ENCODE measurements around the gene RFC1. TPM values are rescaled to one million over a fixed set of nuclear protein-coding genes. Genes with fewer than 3 reads are reported as not detected.
A peak's percentile ranks its signal among the peaks of the same experiment; 100 is the strongest.

RFC1 gene
- total and polyA plus RNA-seq, 2 of the 4 experiments (the other 2 are of a cell fraction): 18.4 to 49.3 TPM

- no peaks in the 10 kb centered on the region for H3K79me1 ChIP-seq (ENCODE audit: low read depth in 1 of 2, low read length in 2 of 2)
- H3K36me3 ChIP-seq (ENCODE audit: control insufficient read depth, insufficient read depth, low read length): no peaks in the 10 kb centered on the region
- no peak overlapping the region for H2AK5ac ChIP-seq (ENCODE audit: low read depth, low read length)
- H3K9me1 ChIP-seq (ENCODE audit: insufficient read depth, low read length): 0 out of 2 replicates have a peak, but pooled peaks cover 4% of the 10 kb centered on the region
- dilution Hi-C loops (cut with HindIII; ENCODE audit: low sequenced_read_pairs, unreplicated experiment): no loop called here
- peak; percentile 86 for DNase-seq
- no peak overlapping the region for H3K56ac ChIP-seq (ENCODE audit: extremely low read depth, insufficient read depth, low read length)
- H3K27me3 ChIP-seq (ENCODE audit: control insufficient read depth, insufficient read depth, low read length): no peaks in the 10 kb centered on the region
- no peak overlapping the region for H3K27ac ChIP-seq (ENCODE audit: insufficient read depth, low read length)
- H4K5ac ChIP-seq (ENCODE audit: low read depth, low read length): no peak overlapping the region
- H2BK5ac ChIP-seq (ENCODE audit: low read depth, low read length, poor library complexity, severe bottlenecking): peak overlapping the region; percentile 91
- no peak overlapping the region for H2AFZ ChIP-seq (replicated peaks; ENCODE audit: low read length, poor library complexity)
- 95% methylated on average over 2 of the region's 4 CpGs; no CpG with 5 or more reads in 1 of the 2 experiments for WGBS, 2 experiments (ENCODE audit: extremely low coverage in 2 of 2, insufficient read length in 1 of 2)
- peak overlapping the region; percentile 18; the same call in 1 of the 2 replicates for H2BK20ac ChIP-seq (ENCODE audit: low read depth, low read length)
- H2AK9ac ChIP-seq (replicated peaks; ENCODE audit: low read depth, low read length, poor library complexity): no peak overlapping the region
- no peaks in the 10 kb centered on the region for H4K20me1 ChIP-seq (ENCODE audit: insufficient read depth, low read length)
- no peak overlapping the region for H3K4me3 ChIP-seq (ENCODE audit: insufficient read depth, low read depth, low read length)
- CTCF ChIA-PET: no interaction called here
- no peak overlapping the region for H3K18ac ChIP-seq (ENCODE audit: low read depth, low read length)
- H4K91ac ChIP-seq (ENCODE audit: insufficient read depth, low read depth, low read length): no peak overlapping the region
- H3K4me1 ChIP-seq (ENCODE audit: control insufficient read depth, insufficient read depth, low read length): no peaks in the 10 kb centered on the region; the same call in 1 of the 2 replicates
- H3K4me2 ChIP-seq (ENCODE audit: low read depth, low read length): no peak overlapping the region; the same call in 1 of the 2 replicates
- POLR2A ChIA-PET (ENCODE audit: unreplicated experiment): interaction anchor here (0.6 to 1.0 kb wide), 2 partner anchors 18 to 197 kb away, joined by 3 read pairs; no protein-coding TSS in a partner anchor
- no peak overlapping the region for H3K23ac ChIP-seq (ENCODE audit: low read depth, low read length)
- H2BK15ac ChIP-seq (ENCODE audit: low read depth, low read length): no peak overlapping the region
- intact Hi-C loops (cut with micrococcal nuclease): no loop called here
- H3K9me3 ChIP-seq (ENCODE audit: control insufficient read depth, insufficient read depth, low read length): no peaks in the 10 kb centered on the region
- no peak overlapping the region for H3K4ac ChIP-seq (ENCODE audit: low read depth, low read length)
- in situ Hi-C loops (cut with MboI; ENCODE audit: low sequenced_read_pairs): no loop called here
- no peak overlapping the region for H3K9ac ChIP-seq (ENCODE audit: low read depth, low read length)
- no peak overlapping the region for H4K8ac ChIP-seq (ENCODE audit: low read depth in 2 of 2, low read length in 2 of 2)
- no peak for TF ChIP-seq MXI1 (IDR thresholded peaks at IDR 0.05; ENCODE audit: borderline replicate concordance, low read depth, low read length)
- TF ChIP-seq USF2 (IDR thresholded peaks at IDR 0.05; ENCODE audit: low read depth, low read length): peak; percentile 12; the same call in 1 of the 2 replicates
- TF ChIP-seq FOS (IDR thresholded peaks at IDR 0.05; ENCODE audit: low read depth, low read length): no peak
- TF ChIP-seq BHLHE40 (IDR thresholded peaks at IDR 0.05; ENCODE audit: low read depth, low read length): no peak
- TF ChIP-seq CHD1 (IDR thresholded peaks at IDR 0.05; ENCODE audit: low read depth, low read length): no peak
- H3K14ac ChIP-seq (replicated peaks; ENCODE audit: low read depth, low read length): no peak overlapping the region
- H2BK120ac ChIP-seq (ENCODE audit: low read depth, low read length): no peak overlapping the region
- ATAC-seq (ENCODE audit: low read depth): peak; percentile 96
- no TSS peak for BruUV-seq (replicated peaks)
Measured at GRCh38 chr4:39259571-39260330, 106.4 kb downstream of the RFC1 start.

Data from IMR-90 (cell line).